GM18858 (cell line): ENCODE data around the gene DNLZ.
A peak's percentile ranks its signal among the peaks of the same experiment; 100 is the strongest.

ENCODE experiments used
- ATAC-seq: cut with Tn5 transposase; IDR thresholded peaks from one replicate; pipeline ENCODE4 v1.9.1; 2021; ENCODE audit not compliant: unreplicated experiment

Gene DNLZ

DNA sequence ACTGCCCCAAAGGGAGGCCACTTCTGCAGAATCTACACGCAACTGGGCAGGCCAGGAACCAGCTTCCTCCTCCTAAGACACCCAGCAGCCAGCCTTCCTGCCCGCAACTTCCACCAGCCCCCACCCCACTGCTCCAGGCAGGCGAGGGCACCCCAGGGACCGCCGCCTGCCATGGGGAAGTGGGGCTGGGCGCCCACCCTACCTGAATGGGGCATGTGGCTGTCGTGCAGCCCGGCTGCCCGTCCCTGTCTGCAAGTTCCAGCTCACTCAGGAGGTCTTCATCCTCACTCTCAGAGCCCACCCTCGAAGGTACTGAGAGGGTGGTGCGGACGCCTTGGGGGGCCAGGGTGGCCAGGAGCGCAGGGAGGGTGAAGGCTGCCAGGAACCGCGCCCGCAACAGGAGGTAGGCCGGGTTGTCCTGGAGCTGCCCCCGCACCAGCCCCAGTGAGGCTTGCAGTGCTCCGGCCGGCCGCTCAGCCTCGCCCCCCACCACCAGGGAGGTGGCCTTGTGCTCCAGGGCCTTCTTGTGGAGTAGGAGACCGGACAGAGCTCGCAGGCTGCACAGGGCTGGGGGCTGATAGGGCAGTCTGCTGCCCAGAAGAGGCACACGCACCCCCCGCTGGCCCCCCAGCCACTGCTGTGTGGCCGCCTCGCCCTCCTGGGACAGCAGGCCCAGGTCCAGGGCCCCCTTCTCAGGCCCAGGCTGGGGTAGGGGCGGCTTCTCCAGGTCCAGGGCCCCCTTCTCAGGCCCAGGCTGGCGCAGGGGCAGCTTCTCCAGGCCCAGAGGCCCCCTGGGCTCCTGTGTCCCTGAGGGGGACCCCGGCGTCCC lies 14.0 kb upstream of the DNLZ start:
- ATAC-seq = no peak

DNA sequence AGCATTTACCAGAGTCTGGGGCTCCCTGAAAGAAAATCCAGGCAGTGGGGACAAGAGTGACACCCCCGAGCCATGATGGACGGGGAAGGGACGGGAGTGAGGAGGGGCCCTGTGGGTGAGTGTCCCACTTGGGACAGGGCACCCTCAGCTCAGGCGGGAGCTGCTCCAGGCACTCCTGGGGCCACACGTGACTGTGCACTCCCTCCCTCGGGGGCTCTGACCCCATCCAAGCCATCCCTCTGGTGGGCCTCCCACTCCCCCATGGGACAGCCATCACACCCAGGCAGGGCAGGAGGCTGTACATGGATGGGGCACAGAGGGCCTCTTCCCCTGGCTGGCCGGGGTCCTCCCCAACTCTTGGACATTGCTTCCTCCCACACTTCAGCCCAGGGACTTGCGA lies 12.9 kb upstream of the DNLZ start:
- no peak for ATAC-seq

DNA sequence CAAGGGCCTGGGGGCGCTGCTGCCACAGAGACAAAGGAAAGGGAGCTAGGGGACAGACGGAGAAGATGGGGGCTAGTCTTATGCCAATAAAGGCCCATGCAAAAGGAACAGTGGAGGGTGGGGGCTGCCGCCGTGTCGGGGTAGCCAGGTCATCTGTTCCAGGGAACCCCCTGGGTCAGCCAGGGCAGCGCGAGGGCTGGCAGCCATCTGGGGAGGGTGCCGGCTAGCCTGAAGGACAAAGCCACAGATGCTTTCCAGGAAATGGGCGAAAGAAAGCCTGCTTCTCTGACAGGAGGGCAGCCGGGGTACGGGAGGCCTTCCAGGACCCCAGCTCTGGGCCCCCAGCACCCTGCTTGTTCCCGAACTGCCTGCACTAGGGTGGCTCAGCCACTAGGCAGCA lies 11.6 kb upstream of the DNLZ start:
- no peak for ATAC-seq

DNA sequence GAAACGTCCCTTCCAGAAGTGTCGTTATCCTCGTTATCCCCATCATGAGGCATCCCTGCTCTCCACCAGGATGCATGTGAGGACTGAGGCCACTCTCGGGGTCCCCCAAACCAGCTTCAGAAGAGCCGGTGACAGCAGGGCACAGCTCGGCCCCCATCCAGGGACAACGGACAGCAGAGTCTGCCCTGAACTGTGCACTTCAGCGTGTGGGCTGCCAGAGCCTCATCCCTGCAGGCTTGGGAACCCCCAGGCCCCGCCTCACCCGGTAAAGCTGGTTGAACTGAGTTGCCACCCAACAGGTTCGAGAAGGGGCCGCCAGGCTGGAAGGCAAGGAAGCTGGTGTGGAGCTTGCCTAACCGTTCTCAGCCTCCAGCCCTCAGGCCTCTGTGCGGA lies 10.6 kb upstream of the DNLZ start:
- no peak for ATAC-seq

DNA sequence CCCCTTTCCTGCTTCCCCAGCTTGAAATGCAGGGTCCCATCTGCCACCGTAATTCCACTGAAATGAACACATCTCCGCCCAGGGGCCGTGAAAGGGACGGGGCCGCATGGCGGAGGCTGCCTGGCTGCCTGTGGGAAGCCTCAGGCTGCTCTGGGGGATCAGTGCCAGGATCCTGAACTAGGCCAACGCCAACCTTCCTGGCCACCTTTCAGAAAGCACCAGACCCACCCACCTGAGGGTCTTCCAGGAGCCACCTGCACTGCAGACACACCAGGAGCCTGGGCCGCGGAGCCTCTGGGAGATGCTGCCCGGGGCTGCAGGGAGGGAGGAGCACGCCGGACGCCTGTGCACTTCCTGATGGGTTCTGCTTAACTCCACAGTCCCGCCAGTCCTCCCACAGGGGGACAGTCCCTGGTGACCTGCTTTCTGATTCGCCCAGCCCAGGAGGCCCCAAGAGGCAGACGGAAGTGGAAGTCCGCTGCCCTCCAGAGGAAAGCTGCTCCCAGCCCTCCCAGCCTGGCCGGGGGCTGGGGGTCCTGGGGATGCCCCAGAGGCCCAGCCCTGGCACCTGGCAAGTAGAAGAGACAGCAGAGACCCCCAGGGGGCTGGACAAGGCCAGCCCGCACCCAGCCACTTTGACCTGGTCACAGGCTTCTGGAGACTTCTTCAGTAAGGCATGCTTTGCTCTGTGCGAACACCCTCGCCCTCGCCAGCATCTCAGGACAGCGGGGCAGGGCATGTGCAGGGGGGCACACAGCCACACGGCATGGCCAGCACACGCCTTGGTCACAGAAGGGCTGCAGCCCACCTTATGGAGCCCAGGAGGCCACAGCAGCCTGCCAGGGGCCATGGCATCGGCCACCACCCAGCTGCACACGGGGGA lies 10.0 kb upstream of the DNLZ start, which contains the start of gene CARD9:
CARD9 (minus strand) TSS at position 370 of the 883 bp plus-strand sequence. CDS start 1,591 bp downstream, outside the sequence.
- ATAC-seq = no peak

DNA sequence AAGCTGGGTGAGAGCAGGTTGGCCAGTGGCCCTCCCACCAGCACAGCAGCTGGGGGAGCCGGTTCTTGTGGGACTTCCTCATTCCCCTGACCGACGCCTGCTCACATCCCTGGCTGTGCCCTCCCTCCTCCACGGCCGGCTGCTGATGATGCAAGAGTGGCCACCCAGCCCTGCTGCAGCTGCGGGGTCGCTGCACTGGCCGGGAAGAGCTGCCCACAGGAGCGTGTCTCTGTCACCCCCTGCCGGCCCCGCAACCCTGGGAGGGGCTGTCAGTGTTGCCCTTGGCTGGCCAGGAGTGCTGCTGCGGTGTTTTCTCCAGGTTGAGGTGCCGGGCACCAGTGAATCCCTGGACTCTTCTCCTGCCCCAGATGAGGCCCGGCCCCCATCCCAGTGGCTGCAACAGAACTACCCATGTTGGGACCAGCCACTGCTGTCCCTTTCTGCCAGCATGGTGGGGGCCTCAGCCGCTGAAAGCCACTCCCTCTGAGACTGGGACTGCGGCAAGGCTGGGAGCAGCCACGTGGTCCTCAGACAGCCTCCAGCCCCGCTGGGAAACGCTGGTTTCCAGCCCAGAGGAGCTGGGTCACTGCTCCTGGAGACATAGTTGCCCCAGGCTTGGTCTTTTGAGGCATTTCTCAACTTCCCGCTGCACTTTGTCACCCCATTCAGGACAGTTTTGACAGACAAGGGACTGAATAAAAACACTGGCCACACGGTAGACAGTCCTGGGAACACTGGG lies 9.2 kb upstream of the DNLZ start:
- ATAC-seq = no peak

DNA sequence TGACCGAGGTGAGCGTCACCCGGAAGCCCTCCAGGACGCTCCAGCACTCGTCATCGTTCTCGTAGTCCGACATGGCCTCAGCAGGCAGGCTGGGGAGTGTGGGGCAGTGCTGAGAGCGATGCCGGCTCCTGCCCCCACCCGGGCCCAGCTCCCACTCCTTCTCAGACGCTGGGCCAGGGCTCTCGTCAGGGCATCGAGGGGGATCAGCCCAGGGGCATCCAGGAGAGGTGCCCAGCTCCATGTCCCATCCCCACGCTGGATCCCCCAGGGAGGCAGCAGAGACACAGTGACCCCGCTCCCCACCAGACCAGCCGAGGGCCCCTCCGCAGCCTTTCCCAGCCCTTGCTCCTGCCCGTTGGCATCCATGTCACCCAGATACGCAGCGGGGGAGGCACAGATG lies 8.5 kb upstream of the DNLZ start:
- ATAC-seq = no peak

DNA sequence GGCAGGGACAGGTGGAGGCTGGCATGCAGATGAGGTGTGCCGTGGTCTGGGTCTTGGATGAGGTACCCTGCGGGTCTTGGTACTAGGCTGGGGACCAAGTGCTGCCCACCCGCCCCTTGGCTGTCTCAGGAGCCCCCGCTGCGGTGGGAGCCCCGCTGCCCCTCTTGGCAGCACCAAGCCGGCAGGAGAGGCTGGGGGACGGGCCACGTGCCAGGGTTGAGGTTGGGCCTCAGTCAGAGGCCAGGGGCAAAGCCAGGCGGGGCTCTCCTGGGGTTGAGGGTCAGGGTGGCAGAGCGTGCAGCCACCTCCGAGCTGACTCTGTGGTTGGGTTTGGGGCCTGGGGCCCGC lies 8.0 kb upstream of the DNLZ start:
- no peak for ATAC-seq

DNA sequence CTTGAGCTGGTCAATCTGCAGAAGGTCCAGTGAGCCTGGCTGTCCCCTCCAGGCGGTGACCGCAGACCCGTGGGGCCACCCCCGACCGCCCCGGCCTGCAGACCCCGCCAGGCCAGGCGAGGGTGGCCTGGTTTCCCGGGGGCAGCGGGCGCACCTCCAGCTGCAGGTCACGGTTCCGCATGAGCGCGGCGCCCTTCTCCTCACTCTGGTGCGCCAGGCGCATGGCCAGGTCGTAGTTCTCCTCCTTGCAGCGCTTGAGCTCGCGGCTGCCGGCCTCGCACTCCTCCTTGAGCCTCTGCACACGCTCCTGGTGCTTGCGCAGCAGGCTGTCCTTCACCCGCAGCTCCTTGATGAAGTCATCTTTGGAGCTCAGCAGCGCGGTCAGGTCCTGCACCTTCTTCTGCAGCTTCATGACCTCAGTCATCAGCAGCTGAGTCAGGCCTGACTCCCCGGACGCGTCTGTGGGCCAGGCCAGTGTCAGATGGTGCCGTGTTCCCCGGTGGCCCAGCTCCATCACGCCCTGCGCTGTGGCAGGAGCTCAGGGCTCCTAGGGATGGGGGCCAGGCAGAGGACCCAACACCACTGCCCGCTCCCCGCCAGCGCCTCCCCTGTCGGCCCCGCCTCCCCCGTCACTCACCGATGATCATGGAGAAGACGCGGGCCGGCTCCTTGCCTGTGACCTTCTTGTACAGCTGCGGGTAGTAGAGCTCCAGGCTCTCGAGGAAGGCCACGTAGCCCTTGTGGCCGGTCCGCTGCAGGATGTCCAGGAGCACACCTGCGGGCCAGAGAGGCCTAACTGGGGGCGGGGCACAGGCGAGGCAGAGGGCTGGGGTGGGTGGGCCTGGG lies 7.4 kb upstream of the DNLZ start:
- ATAC-seq = no peak

DNA sequence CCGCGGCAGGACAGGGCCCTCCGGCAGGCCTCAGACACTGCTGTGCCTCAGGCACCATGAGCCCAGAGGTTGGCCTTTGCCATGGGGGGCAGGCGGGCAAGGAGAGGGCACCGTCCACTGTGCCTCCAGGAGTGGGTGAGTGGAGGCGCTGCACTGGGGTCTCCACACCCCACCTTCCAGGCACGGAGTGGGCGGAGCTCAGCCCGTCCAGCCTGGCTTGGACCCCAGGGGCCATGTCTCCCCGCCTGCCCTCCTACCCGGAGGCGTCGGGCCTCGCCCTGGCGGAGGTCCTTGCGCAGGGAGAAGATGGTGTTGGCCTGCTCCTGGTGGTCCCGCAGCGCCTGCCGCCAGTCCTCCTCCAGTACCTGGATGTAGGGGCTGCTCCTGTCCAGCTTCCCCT lies 6.5 kb upstream of the DNLZ start:
- ATAC-seq = no peak

DNA sequence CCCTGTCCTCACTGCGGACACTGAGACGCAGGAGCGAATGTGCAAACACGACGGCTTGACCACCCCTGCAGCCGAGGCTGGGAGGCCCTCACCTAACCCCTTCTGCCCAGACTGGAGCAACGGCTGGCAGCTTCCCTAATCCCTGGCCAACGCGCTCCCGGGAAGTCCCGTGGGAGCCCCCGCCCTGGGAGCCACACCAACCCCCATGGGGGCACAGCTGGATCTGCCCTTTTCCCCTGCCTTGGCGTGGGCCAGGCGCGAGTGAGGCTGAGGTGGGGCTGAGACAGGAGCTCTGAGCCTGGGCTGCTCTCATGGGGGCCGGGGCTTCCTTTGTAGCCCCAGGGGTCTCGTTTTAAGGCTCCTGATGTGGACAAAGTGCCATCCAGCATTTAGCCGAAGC lies 4.6 kb upstream of the DNLZ start:
- no peak for ATAC-seq

DNA sequence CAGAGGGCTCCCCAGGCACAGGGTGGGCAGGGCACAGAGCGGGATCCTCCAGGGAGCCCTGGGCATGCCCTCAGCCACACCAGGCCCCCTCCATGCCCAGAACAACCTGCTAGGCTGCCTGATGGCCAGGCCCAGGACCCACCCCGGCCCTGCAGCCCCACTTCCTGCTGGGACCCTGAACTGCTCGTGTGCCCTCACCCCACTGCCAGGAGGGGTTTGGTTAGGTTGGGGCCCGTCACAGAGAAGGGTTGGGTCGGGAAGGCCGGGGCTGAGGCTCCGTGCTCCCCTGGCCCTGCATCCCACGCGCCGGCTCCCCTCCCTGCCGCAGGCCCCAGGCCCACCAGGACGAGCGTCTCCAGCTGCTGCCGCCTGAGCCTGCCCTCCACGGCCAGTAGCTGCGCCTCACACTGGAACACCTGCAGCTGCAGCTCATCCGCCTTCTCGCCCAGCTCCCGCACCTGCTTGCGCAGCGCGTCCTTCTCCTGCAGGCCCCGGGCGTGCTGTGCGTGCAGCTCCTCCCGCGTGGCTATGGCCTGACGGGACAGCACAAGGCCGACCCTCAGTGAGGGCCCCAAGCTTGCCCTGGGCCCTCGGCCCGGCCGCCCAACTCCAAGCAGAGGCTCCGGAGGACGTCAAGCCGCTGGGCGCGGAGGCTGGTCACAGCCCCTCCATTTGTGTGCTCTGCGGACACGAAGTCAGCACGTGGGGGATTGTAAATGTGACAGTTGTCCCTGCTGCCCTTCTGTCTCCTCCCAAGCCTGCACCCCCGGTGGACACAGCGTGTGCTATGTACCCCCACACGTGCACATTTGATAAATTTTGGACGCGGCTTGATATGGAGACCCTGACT lies 4.0 kb upstream of the DNLZ start:
- no peak for ATAC-seq

DNA sequence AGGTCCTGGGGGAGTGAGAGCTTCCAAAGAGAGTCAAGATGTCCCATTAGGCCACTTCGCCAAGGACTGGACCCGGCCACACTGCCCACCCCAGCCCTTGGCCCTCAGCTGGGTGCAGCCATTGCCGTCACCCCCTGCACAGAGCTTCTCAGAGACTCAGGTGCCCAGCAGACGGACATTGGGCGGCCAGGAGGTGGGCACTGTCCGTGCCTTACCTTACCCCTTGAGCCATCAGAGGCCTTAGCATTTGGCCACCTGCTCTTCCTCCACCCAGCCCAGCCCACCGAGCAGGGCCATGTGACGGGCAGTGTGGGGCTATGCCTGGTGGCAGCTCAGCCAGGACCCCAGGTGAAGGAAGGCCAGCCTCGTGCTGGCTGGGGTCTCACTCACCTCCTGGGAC lies 3.3 kb upstream of the DNLZ start:
- no peak for ATAC-seq

DNA sequence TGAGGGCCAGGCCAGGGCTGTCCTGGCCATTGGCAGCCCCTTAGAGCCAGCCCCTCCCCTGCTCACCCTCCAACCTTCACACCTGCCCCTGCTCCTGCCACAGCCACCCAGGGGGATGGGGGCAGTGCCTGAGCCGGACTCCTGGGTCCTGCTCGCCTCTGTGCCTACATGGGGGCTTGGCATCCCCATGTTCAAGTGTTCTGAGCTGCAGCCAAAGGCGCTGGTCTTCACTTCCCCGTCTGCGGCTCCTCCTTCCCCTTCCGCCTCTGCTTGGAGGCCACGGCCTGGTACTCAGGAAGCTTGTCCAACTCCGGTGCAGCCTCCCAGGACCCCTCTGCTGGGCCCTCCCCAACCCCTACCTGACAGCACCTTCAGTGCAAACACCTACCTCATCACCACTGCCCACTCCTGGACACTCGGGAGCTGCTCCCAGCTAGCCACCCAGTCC lies 2.3 kb upstream of the DNLZ start:
- ATAC-seq = no peak

DNA sequence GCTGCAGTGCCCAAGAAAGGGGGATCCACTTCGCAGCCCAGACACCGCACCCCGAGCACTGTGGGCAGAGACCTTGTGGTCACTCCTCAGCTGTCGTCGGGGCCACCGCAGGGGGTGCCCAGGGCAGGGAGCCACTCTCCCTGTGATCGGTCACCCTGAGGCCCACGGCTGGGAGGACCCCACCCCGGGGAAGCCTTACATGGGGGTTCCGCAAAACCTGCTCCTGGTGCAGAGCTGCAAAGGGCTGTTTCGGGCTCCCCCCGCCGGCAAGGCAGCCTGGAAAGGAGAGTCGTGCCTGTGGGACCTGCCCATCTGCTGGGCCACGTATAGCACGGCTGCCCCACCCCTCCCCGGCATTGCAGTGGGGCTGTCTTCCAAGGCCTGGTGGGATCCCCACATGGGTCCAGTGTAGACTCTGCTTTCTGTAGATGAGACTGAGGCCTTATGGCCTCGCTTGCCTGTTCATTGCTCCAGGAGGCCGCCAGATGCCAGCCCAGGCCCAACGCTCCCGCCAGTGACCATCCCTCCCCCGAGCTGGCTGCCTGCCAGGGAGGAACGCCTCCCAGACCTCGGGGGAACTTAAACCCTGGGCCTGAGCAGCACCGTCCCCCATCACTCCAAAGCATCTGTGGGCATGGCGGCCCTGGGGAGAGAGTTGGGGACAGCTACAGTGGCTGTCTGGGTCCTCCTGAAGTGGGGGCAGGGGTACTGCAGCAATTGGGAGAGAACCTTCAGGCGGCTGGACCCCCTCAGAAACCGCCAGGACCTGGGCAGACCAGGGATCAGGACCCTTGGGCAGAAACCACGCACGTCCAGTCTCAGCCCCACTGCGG lies 1.6 kb upstream of the DNLZ start:
- ATAC-seq = no peak

DNA sequence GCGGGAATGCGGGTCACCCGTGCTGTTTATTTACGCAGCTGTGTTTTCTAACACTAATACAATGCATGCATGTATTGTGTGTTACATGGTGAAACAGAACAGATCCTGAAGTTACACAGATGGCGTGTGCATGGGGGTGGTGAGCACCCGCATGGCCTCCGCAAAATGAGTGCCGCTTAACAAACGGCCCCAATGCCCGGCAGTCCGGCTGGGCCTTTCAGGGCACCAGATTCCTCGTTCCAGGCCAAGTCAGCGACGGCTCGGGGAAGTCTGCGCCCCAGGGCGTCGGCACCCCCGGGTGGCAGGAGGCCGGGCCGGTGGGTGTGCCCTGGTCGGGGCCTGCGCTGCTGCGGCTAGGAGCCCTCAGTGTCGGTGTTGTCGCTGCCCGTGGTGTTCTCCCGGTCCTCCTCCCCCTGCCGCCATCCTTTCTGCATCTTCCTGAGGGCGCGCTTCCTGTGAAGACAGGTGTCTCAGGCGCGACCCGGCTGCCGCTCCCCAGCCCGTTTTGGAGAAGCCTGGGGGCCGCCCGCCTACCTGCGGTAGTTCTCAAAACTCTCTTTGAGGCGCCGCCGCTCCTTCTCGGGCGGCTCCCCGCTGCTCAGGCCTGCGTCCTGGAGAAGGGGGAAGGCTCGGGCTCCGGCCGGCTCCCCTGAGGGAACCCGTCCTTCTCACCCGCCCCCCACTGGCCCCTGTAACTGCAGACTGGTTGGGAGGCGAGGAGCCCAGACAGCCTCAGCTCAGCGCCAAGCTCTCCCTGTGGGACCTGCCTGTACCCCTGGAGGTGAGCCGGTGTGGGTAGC lies 605 bp upstream of the DNLZ start:
- peak; percentile 6 for ATAC-seq

DNA sequence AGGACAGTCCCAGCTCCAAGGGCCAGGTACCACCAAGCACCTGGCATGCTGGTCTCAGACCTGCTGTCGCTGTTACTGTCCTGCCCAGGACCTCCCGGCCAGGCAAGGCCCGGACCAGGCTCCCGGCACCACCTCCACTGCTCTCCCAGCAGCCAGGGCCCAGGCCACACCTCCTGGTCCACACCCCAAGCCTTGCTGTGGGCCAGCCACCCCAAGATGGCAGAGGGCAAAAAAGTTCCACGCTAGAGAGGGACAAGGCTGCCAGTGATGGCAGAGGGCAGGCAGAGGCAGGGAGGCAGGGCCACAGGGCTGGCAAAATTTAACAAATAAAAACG lies 1.1 kb downstream of the DNLZ start:
- no peak for ATAC-seq
